ENCODE measurements around the gene NAALADL2. TPM values are rescaled to one million over a fixed set of nuclear protein-coding genes. Genes with fewer than 3 reads are reported as not detected.
"Not testable (repeated sequence)": the region's sequence is repeated elsewhere in the genome, so short reads cannot be mapped to it uniquely, and the experiment has no call there.

NAALADL2 gene
- total RNA-seq, 1 donor from 2014 or later: 10.4 TPM

- TF ChIP-seq CTCF (IDR thresholded peaks at IDR 0.05; ENCODE audit: unreplicated experiment): no peak
These were observed 562.8 kb downstream of the NAALADL2 start for GRCh38 chr3:175421902-175422301.

GRCh38 chr3:175422744-175423143 lies 563.6 kb downstream of the NAALADL2 start:
- no peak for DNase-seq (ENCODE audit: low spot score, unreplicated experiment)
- Mint-ChIP-seq H3K27me3 (no peaks in the 10 kb centered on the region), H3K4me3 (ENCODE audit: low read depth) (no peak overlapping the region), H3K36me3 (ENCODE audit: insufficient read depth) (no peaks in the 10 kb centered on the region), H3K4me1 (ENCODE audit: low read depth) (no peaks in the 10 kb centered on the region), H3K27ac (no peak overlapping the region), H3K9me3 (ENCODE audit: low read depth) (peaks cover 3% of the 10 kb centered on the region)
- TF ChIP-seq CTCF (IDR thresholded peaks at IDR 0.05; ENCODE audit: unreplicated experiment): no peak

More at GRCh38 chr3:175421902-175422301, 562.8 kb downstream of the NAALADL2 start:
- Mint-ChIP-seq H3K27ac (no peak overlapping the region), H3K4me3 (ENCODE audit: low read depth) (no peak overlapping the region), H3K36me3 (ENCODE audit: insufficient read depth) (no peaks in the 10 kb centered on the region), H3K9me3 (ENCODE audit: low read depth) (peaks cover 3% of the 10 kb centered on the region), H3K27me3 (no peaks in the 10 kb centered on the region), H3K4me1 (ENCODE audit: low read depth) (no peaks in the 10 kb centered on the region)
- DNase-seq (ENCODE audit: low spot score, unreplicated experiment): no peak

- not testable (repeated sequence) for H3K27me3 Mint-ChIP-seq; H3K36me3 Mint-ChIP-seq (ENCODE audit: insufficient read depth); H3K27ac Mint-ChIP-seq; H3K4me1 Mint-ChIP-seq (ENCODE audit: low read depth); H3K4me3 Mint-ChIP-seq (ENCODE audit: low read depth); H3K9me3 Mint-ChIP-seq (ENCODE audit: low read depth); DNase-seq (ENCODE audit: low spot score, unreplicated experiment)
These were observed 564.7 kb downstream of the NAALADL2 start for GRCh38 chr3:175423848-175424247.

- H3K27me3 Mint-ChIP-seq: no peaks in the 10 kb centered on the region
- H3K36me3 Mint-ChIP-seq (ENCODE audit: insufficient read depth): no peaks in the 10 kb centered on the region
- peaks cover 6% of the 10 kb centered on the region for H3K4me1 Mint-ChIP-seq (ENCODE audit: low read depth)
- DNase-seq (ENCODE audit: low spot score, unreplicated experiment): no peak
- TF ChIP-seq CTCF (IDR thresholded peaks at IDR 0.05; ENCODE audit: unreplicated experiment): no peak
- H3K27ac Mint-ChIP-seq: no peak overlapping the region
- peaks cover 3% of the 10 kb centered on the region for H3K9me3 Mint-ChIP-seq (ENCODE audit: low read depth)
- H3K4me3 Mint-ChIP-seq (ENCODE audit: low read depth): no peak overlapping the region
These were observed 567.7 kb downstream of the NAALADL2 start for GRCh38 chr3:175426805-175427204.

- H3K27me3 Mint-ChIP-seq: no peaks in the 10 kb centered on the region
- no peak for DNase-seq (ENCODE audit: low spot score, unreplicated experiment)
- no peak for TF ChIP-seq CTCF (IDR thresholded peaks at IDR 0.05; ENCODE audit: unreplicated experiment)
- H3K4me3 Mint-ChIP-seq (ENCODE audit: low read depth): no peak overlapping the region
- H3K4me1 Mint-ChIP-seq (ENCODE audit: low read depth): peaks cover 9% of the 10 kb centered on the region
- peaks cover 3% of the 10 kb centered on the region for H3K9me3 Mint-ChIP-seq (ENCODE audit: low read depth)
- H3K27ac Mint-ChIP-seq: no peak overlapping the region
- H3K36me3 Mint-ChIP-seq (ENCODE audit: insufficient read depth): no peaks in the 10 kb centered on the region
These were observed 569.3 kb downstream of the NAALADL2 start for GRCh38 chr3:175428466-175428865.

- no peak for TF ChIP-seq CTCF (IDR thresholded peaks at IDR 0.05; ENCODE audit: unreplicated experiment)
- H3K9me3 Mint-ChIP-seq (ENCODE audit: low read depth): no peaks in the 10 kb centered on the region
- no peak for DNase-seq (ENCODE audit: low spot score, unreplicated experiment)
- H3K4me3 Mint-ChIP-seq (ENCODE audit: low read depth): no peak overlapping the region
- H3K4me1 Mint-ChIP-seq (ENCODE audit: low read depth): peaks cover 9% of the 10 kb centered on the region
- no peak overlapping the region for H3K27ac Mint-ChIP-seq
- no peaks in the 10 kb centered on the region for H3K27me3 Mint-ChIP-seq
- H3K36me3 Mint-ChIP-seq (ENCODE audit: insufficient read depth): no peaks in the 10 kb centered on the region
These were observed 572.0 kb downstream of the NAALADL2 start for GRCh38 chr3:175430983-175431773.
